ENCODE measurements around the gene CALN1. TPM values are rescaled to one million over a fixed set of nuclear protein-coding genes. Genes with fewer than 3 reads are reported as not detected.

CALN1 gene
- total RNA-seq, 4 donors from 2014 or later, result under 0.01 to 0.06 TPM; not detected in 2

GRCh38 chr7:72268796-72269195, 143.3 kb downstream of the CALN1 start:
- intact Hi-C loops (cut with DNase I), result no loop called here
- WGBS, result 71% methylated on average over 3 of the region's 3 CpGs
- TF ChIP-seq CTCF (IDR thresholded peaks at IDR 0.05) (no peak), EP300 (IDR thresholded peaks at IDR 0.05) (no peak), POLR2A (IDR thresholded peaks at IDR 0.05; ENCODE audit: low read depth) (no peak), POLR2AphosphoS5 (IDR thresholded peaks at IDR 0.05) (no peak)

GRCh38 chr7:72268090-72268489, 144.0 kb downstream of the CALN1 start:
- Histone ChIP-seq H3K4me3 (no peak overlapping the region), H3K9me3 (peaks cover 0 to 15% (median 6%) of the 10 kb centered on the region in 4 donors), H3K36me3 (no peaks in the 10 kb centered on the region), H3K4me1 (no peaks in the 10 kb centered on the region), H3K27me3 (no peaks in the 10 kb centered on the region), H3K27ac (replicated peaks in 1 of 4) (no peak overlapping the region)
- no peak for DNase-seq (ENCODE audit: extremely low spot score)
- WGBS, result 78% methylated on average over 2 of the region's 2 CpGs
- intact Hi-C loops (cut with DNase I), result no loop called here
- TF ChIP-seq CTCF (IDR thresholded peaks at IDR 0.05), result no peak
- TF ChIP-seq POLR2AphosphoS5 (IDR thresholded peaks at IDR 0.05), result no peak
- no peak for TF ChIP-seq POLR2A (IDR thresholded peaks at IDR 0.05; ENCODE audit: low read depth)
- no peak for TF ChIP-seq EP300 (IDR thresholded peaks at IDR 0.05)

More at GRCh38 chr7:72268796-72269195, 143.3 kb downstream of the CALN1 start:
- peaks cover 0 to 15% (median 6%) of the 10 kb centered on the region in 4 donors for H3K9me3 ChIP-seq
- H3K4me1 ChIP-seq, result no peaks in the 10 kb centered on the region
- no peaks in the 10 kb centered on the region for H3K36me3 ChIP-seq
- H3K27me3 ChIP-seq, result no peaks in the 10 kb centered on the region
- H3K4me3 ChIP-seq, result no peak overlapping the region
- H3K27ac ChIP-seq (replicated peaks in 1 of 4), result no peak overlapping the region
- DNase-seq (ENCODE audit: extremely low spot score), result no peak

GRCh38 chr7:72267291-72267800, 144.8 kb downstream of the CALN1 start:
- Histone ChIP-seq H3K4me3 (no peak overlapping the region), H3K36me3 (no peaks in the 10 kb centered on the region), H3K27ac (replicated peaks in 1 of 4) (no peak overlapping the region), H3K4me1 (no peaks in the 10 kb centered on the region), H3K27me3 (no peaks in the 10 kb centered on the region), H3K9me3 (peaks cover 0 to 15% (median 6%) of the 10 kb centered on the region in 4 donors)
- no peak for TF ChIP-seq POLR2A (IDR thresholded peaks at IDR 0.05; ENCODE audit: low read depth)
- TF ChIP-seq POLR2AphosphoS5 (IDR thresholded peaks at IDR 0.05), result no peak
- TF ChIP-seq CTCF (IDR thresholded peaks at IDR 0.05), result no peak
- TF ChIP-seq EP300 (IDR thresholded peaks at IDR 0.05), result no peak
- WGBS, result 74% methylated on average over 3 of the region's 3 CpGs
- DNase-seq (ENCODE audit: extremely low spot score), result no peak
- intact Hi-C loops (cut with DNase I), result no loop called here

GRCh38 chr7:72266771-72267170, 145.4 kb downstream of the CALN1 start:
- H3K36me3 ChIP-seq, result no peaks in the 10 kb centered on the region
- no peaks in the 10 kb centered on the region for H3K4me1 ChIP-seq
- no peak overlapping the region for H3K4me3 ChIP-seq
- WGBS, result 75% methylated on average over 2 of the region's 2 CpGs
- peaks cover 0 to 15% (median 6%) of the 10 kb centered on the region in 4 donors for H3K9me3 ChIP-seq
- DNase-seq (ENCODE audit: extremely low spot score), result no peak
- intact Hi-C loops (cut with DNase I), result no loop called here
- H3K27me3 ChIP-seq, result no peaks in the 10 kb centered on the region
- TF ChIP-seq EP300 (IDR thresholded peaks at IDR 0.05), result no peak
- TF ChIP-seq POLR2AphosphoS5 (IDR thresholded peaks at IDR 0.05), result no peak
- TF ChIP-seq POLR2A (IDR thresholded peaks at IDR 0.05; ENCODE audit: low read depth), result no peak
- no peak for TF ChIP-seq CTCF (IDR thresholded peaks at IDR 0.05)
- no peak overlapping the region for H3K27ac ChIP-seq (replicated peaks in 1 of 4)
